Measurements from ENCODE around the gene PARP8.

PARP8 gene

GRCh38 chr5:50823568-50823967, 157.1 kb downstream of the PARP8 start:
- no peak for DNase-seq (ENCODE audit: low read depth)
- H3K4me3 ChIP-seq (ENCODE audit: low read depth, low read length): no peak overlapping the region

- H3K4me3 ChIP-seq (ENCODE audit: low read depth, low read length): no peak overlapping the region
- DNase-seq (ENCODE audit: low read depth): no peak
These were observed 157.7 kb downstream of the PARP8 start for GRCh38 chr5:50824109-50824508.

GRCh38 chr5:50827516-50828247, 161.2 kb downstream of the PARP8 start:
- no peak for DNase-seq (ENCODE audit: low read depth)

GRCh38 chr5:50829023-50829422, 162.6 kb downstream of the PARP8 start:
- H3K4me3 ChIP-seq (ENCODE audit: low read depth, low read length): no peak overlapping the region
- DNase-seq (ENCODE audit: low read depth): no peak

More at GRCh38 chr5:50827516-50828247, 161.2 kb downstream of the PARP8 start:
- H3K4me3 ChIP-seq (ENCODE audit: low read depth, low read length): no peak overlapping the region

GRCh38 chr5:50832657-50833284, 166.3 kb downstream of the PARP8 start:
- no peak overlapping the region for H3K4me3 ChIP-seq (ENCODE audit: low read depth, low read length)
- DNase-seq (ENCODE audit: low read depth): no peak

GRCh38 chr5:50836356-50836755, 169.9 kb downstream of the PARP8 start:
- no peak overlapping the region for H3K4me3 ChIP-seq (ENCODE audit: low read depth, low read length)
- no peak for DNase-seq (ENCODE audit: low read depth)

GRCh38 chr5:50839472-50839871, 173.0 kb downstream of the PARP8 start:
- H3K4me3 ChIP-seq (ENCODE audit: low read depth, low read length): no peak overlapping the region
- DNase-seq (ENCODE audit: low read depth): no peak

GRCh38 chr5:50843091-50843490, 176.7 kb downstream of the PARP8 start:
- no peak overlapping the region for H3K4me3 ChIP-seq (ENCODE audit: low read depth, low read length)
- no peak for DNase-seq (ENCODE audit: low read depth)

GRCh38 chr5:50846261-50846660, 179.8 kb downstream of the PARP8 start:
- no peak for DNase-seq (ENCODE audit: low read depth)
- H3K4me3 ChIP-seq (ENCODE audit: low read depth, low read length): no peak overlapping the region

GRCh38 chr5:50849554-50849953, 183.1 kb downstream of the PARP8 start:
- no peak for DNase-seq (ENCODE audit: low read depth)
- H3K4me3 ChIP-seq (ENCODE audit: low read depth, low read length): no peak overlapping the region

GRCh38 chr5:50853151-50853550, 186.7 kb downstream of the PARP8 start:
- no peak overlapping the region for H3K4me3 ChIP-seq (ENCODE audit: low read depth, low read length)
- DNase-seq (ENCODE audit: low read depth): no peak

- no peak for DNase-seq (ENCODE audit: low read depth)
- no peak overlapping the region for H3K4me3 ChIP-seq (ENCODE audit: low read depth, low read length)
These were observed 187.6 kb downstream of the PARP8 start for GRCh38 chr5:50854082-50854481.

GRCh38 chr5:50855001-50855400, 188.6 kb downstream of the PARP8 start:
- no peak overlapping the region for H3K4me3 ChIP-seq (ENCODE audit: low read depth, low read length)
- no peak for DNase-seq (ENCODE audit: low read depth)

GRCh38 chr5:50856401-50857119, 190.1 kb downstream of the PARP8 start:
- no peak for DNase-seq (ENCODE audit: low read depth)
- H3K4me3 ChIP-seq (ENCODE audit: low read depth, low read length): no peak overlapping the region

GRCh38 chr5:50863534-50864170, 197.2 kb downstream of the PARP8 start:
- H3K4me3 ChIP-seq (ENCODE audit: low read depth, low read length): no peak overlapping the region
- no peak for DNase-seq (ENCODE audit: low read depth)

- DNase-seq (ENCODE audit: low read depth): no peak
These were observed 198.0 kb downstream of the PARP8 start for GRCh38 chr5:50864466-50864865.

GRCh38 chr5:50866415-50866814, 200.0 kb downstream of the PARP8 start:
- no peak overlapping the region for H3K4me3 ChIP-seq (ENCODE audit: low read depth, low read length)
- DNase-seq (ENCODE audit: low read depth): no peak

More at GRCh38 chr5:50864466-50864865, 198.0 kb downstream of the PARP8 start:
- no peak overlapping the region for H3K4me3 ChIP-seq (ENCODE audit: low read depth, low read length)

- no peak for DNase-seq (ENCODE audit: low read depth)
These were observed 200.7 kb downstream of the PARP8 start for GRCh38 chr5:50867140-50867539.

GRCh38 chr5:50873595-50874277, 207.3 kb downstream of the PARP8 start:
- H3K4me3 ChIP-seq (ENCODE audit: low read depth, low read length): no peak overlapping the region
- no peak for DNase-seq (ENCODE audit: low read depth)

More at GRCh38 chr5:50867140-50867539, 200.7 kb downstream of the PARP8 start:
- no peak overlapping the region for H3K4me3 ChIP-seq (ENCODE audit: low read depth, low read length)

Measured in skeletal muscle cell (primary cell).